ENCODE measurements around the gene C2CD2.

Gene C2CD2

DNA sequence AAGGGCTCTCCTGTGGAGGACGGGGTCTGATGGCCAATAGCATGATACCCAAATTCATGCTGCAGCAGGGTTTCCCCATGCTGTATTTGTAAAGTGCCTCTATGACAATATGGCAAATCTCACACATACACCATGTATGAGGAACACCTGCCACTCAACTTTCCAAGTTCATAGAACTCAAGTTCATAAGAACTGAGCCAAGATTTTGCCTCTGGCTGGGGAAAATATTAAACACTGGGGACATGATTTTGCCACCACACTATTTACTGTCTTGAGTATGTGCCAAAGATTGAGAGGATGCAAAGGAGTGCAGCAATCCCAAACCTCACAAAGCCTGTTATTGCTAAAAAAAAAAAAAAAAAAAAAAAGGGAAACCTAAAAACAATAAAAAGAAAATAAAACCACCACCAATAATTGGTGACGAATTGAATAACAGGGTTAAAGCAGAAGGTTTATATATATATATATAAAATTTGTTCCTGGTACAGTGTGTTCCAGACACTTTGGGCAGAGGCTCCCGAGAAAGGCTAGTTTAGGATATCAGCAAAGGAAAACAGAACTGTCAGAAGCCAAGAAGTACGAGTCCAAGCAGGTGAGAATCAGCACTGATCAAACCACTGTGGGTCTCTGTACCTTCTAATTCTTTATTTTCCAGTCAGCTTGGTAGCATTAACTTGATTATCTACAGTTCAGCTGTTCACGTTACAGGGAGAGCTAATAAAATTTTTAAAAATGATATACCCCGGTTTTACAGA is 32.0 kb upstream of the C2CD2 start:
- DNase-seq (ENCODE audit: low read depth) = no peak
- TF ChIP-seq, protein P1, sequence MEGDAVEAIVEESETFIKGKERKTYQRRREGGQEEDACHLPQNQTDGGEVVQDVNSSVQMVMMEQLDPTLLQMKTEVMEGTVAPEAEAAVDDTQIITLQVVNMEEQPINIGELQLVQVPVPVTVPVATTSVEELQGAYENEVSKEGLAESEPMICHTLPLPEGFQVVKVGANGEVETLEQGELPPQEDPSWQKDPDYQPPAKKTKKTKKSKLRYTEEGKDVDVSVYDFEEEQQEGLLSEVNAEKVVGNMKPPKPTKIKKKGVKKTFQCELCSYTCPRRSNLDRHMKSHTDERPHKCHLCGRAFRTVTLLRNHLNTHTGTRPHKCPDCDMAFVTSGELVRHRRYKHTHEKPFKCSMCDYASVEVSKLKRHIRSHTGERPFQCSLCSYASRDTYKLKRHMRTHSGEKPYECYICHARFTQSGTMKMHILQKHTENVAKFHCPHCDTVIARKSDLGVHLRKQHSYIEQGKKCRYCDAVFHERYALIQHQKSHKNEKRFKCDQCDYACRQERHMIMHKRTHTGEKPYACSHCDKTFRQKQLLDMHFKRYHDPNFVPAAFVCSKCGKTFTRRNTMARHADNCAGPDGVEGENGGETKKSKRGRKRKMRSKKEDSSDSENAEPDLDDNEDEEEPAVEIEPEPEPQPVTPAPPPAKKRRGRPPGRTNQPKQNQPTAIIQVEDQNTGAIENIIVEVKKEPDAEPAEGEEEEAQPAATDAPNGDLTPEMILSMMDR (IDR thresholded peaks at IDR 0.05; ENCODE audit: low read length, missing control alignments) = no peak
- no peak overlapping the region for H3K4me3 ChIP-seq (replicated peaks; ENCODE audit: low read depth, low read length)

DNA sequence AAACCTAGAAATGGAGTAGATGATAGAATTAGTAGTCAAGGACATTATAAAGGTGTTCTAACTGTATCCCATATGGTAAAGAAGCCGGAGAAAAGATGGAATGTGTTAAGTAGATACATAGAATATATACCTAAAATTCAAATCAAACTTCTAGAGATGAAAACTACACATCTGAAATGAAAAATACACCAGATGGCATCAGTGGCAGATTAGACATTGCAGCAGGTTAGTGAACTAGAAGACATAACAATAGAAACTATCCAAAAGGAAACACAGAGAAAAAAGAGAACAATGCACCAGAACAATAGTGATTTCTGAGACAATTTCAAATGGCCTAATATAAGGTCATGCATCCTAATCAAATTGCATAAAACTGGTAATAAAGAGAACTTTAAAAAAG is 29.4 kb upstream of the C2CD2 start:
- TF ChIP-seq, protein P1 (IDR thresholded peaks at IDR 0.05; ENCODE audit: low read length, missing control alignments) = no peak
- H3K4me3 ChIP-seq (replicated peaks; ENCODE audit: low read depth, low read length) = no peak overlapping the region
- DNase-seq (ENCODE audit: low read depth) = no peak

DNA sequence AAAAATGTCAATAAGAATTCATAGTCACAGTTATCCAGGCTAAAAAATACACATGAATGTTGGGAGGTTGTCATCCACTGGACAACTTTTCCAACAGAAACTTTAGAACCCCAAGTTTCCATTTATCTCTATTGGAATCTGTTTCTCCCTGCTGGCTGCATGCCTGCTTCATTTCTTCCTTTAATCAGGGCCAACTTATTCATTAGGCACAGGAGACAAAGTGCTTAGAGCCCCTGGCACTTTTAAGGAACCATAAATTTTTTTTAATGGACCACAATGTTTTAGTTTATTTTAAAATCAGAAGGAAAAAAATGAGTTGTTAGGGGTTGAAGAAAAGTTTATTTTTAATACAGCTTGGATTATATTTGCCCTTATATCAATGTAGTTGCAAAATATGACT is 26.7 kb upstream of the C2CD2 start:
- no peak for DNase-seq (ENCODE audit: low read depth)
- H3K4me3 ChIP-seq (replicated peaks; ENCODE audit: low read depth, low read length) = no peak overlapping the region
- TF ChIP-seq, protein P1 (IDR thresholded peaks at IDR 0.05; ENCODE audit: low read length, missing control alignments) = no peak

DNA sequence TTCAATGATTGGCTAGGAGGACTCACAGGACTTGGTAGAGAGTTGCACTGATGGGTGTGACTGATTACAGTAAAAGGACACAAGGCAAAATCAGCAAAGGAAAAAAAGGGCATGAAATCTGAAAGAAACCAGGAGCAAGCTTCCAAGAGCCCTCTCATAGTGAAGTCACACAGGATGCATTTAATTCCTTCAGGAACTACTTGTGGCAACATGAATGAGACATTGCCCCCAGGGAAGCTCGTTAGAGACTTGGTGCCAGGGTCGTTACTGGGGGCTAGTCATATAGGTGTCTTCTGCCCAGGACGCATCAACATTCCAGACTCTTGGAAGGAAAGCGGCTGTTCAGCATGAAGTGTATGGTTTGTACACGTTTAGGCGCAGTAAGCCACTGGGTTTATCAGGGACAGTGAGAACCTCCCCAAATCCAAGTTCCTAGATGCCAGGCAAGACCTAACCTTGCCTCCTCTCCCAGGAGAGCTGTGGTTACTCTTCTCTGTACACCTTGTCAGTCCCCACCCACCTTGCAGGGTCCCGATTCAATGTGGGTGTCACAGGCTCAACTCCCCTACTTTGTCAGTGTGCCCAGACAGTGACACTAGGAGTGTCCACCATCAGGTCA is 26.0 kb upstream of the C2CD2 start:
- no peak for DNase-seq (ENCODE audit: low read depth)
- H3K4me3 ChIP-seq (replicated peaks; ENCODE audit: low read depth, low read length) = no peak overlapping the region

DNA sequence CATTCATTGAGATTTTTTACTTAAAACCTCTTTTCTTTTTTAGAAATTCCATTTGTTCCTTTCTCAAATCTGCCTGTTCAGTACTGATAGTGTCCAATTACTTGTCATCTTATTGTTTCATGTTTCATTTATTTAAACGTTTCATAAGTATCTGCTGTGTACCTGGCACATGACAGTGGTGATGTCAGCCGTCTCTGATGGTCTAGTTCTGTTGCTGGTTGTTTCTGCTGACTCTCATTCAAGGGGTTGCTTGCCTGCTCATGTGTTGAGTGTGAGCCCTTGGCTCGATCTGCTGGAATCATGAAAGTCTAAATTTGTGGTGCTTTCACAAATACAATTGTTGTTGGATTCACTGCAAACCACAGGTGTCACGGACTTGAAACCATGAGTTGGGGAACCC is 25.5 kb upstream of the C2CD2 start:
- no peak overlapping the region for H3K4me3 ChIP-seq (replicated peaks; ENCODE audit: low read depth, low read length)
- TF ChIP-seq, protein P1 (IDR thresholded peaks at IDR 0.05; ENCODE audit: low read length, missing control alignments) = no peak
- no peak for DNase-seq (ENCODE audit: low read depth)

More for the DNA sequence above, 26.0 kb upstream of the C2CD2 start:
- TF ChIP-seq, protein P1 (IDR thresholded peaks at IDR 0.05; ENCODE audit: low read length, missing control alignments) = no peak

DNA sequence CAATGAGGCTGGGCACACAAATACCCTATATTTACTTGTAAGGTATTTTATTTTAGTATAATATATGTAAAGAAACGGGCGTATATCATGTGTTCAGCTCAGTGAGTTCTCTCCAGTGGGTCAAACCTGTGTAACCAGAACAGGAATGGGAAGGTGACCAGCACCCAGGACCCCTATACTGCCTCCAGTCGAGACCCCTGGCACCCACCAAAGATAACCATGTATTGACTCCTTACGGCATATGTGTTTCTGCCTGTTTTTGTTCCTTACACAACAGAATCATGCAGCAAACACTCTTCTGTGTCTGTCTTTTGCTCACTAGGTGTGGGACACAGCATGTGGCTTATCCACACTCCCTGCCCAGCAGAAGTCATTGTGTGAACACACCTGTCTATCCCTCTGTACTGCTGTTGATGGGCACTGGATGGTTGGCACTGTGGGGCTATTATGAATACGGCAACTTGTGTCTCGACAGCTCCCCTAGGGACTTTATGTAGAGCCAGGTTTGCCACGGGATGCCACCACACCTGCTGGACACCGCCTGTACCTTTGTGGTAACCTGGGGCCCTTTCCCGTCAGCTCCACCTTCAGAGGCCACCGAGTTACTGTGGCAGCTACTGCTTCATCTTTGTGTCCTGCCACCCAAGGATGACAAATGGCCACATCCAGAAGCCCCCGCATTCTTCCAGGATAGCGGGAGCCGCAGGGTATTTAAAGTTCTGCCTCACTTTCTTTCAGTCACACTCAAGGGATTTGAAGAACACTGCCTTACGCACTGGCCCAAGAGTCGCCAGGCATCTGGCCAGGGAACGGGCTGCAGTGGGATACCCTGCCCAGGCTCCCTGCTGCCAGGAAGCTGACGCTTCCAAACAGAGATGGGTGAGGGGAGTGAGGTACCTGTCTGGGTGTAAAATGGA is 23.5 kb upstream of the C2CD2 start:
- TF ChIP-seq, protein P1 (IDR thresholded peaks at IDR 0.05; ENCODE audit: low read length, missing control alignments) = no peak
- H3K4me3 ChIP-seq (replicated peaks; ENCODE audit: low read depth, low read length) = no peak overlapping the region
- DNase-seq (ENCODE audit: low read depth) = no peak

All from fibroblast of pulmonary artery (primary cell).